HG03378 (cell line): Measurements from ENCODE around the gene AKAP9.
A peak's percentile ranks its signal among the peaks of the same experiment; 100 is the strongest.
"Not testable (repeated sequence)": the region's sequence is repeated elsewhere in the genome, so short reads cannot be mapped to it uniquely, and the experiment has no call there.

Source experiments
- ATAC-seq: cut with Tn5 transposase; IDR thresholded peaks from one replicate; pipeline ENCODE4 v1.9.1; 2021; ENCODE audit warnings: mild to moderate bottlenecking, moderate library complexity; ENCODE audit not compliant: unreplicated experiment

Gene AKAP9

GRCh38 chr7:92057375-92057774, 116.7 kb downstream of the AKAP9 start:
- ATAC-seq, result no peak

GRCh38 chr7:92058040-92058439, 117.4 kb downstream of the AKAP9 start:
- ATAC-seq, result no peak

GRCh38 chr7:92058899-92059298, 118.2 kb downstream of the AKAP9 start:
- ATAC-seq, result no peak

- ATAC-seq, result no peak
Measured at GRCh38 chr7:92061154-92061553, 120.5 kb downstream of the AKAP9 start.

GRCh38 chr7:92064438-92065029, 123.9 kb downstream of the AKAP9 start:
- no peak for ATAC-seq

GRCh38 chr7:92071032-92071431, 130.4 kb downstream of the AKAP9 start:
- no peak for ATAC-seq

GRCh38 chr7:92072121-92072520, 131.5 kb downstream of the AKAP9 start:
- ATAC-seq, result no peak

- no peak for ATAC-seq
Measured at GRCh38 chr7:92072708-92073107, 132.0 kb downstream of the AKAP9 start.

- peak; percentile 97 for ATAC-seq
Measured at GRCh38 chr7:92075455-92076158, 134.9 kb downstream of the AKAP9 start.

GRCh38 chr7:92076509-92076908, 135.8 kb downstream of the AKAP9 start:
- ATAC-seq, result no peak

GRCh38 chr7:92083922-92084321, 143.3 kb downstream of the AKAP9 start:
- ATAC-seq, result not testable (repeated sequence)

- ATAC-seq, result no peak
Measured at GRCh38 chr7:92088266-92088665, 147.6 kb downstream of the AKAP9 start.

- no peak for ATAC-seq
Measured at GRCh38 chr7:92092210-92092609, 151.5 kb downstream of the AKAP9 start.

GRCh38 chr7:92095380-92095779, 154.7 kb downstream of the AKAP9 start:
- no peak for ATAC-seq

- ATAC-seq, result no peak
Measured at GRCh38 chr7:92100534-92100933, 159.9 kb downstream of the AKAP9 start.

- not testable (repeated sequence) for ATAC-seq
Measured at GRCh38 chr7:92102862-92103261, 162.2 kb downstream of the AKAP9 start.

GRCh38 chr7:92108821-92109220, 168.2 kb downstream of the AKAP9 start:
- no peak for ATAC-seq

GRCh38 chr7:92110857-92111256, 170.2 kb downstream of the AKAP9 start:
- no peak for ATAC-seq

GRCh38 chr7:92115821-92116220, 175.2 kb downstream of the AKAP9 start:
- no peak for ATAC-seq

- ATAC-seq, result no peak
Measured at GRCh38 chr7:92116949-92117348, 176.3 kb downstream of the AKAP9 start.

GRCh38 chr7:92119213-92119759, 178.6 kb downstream of the AKAP9 start:
- ATAC-seq, result no peak

- ATAC-seq, result no peak
Measured at GRCh38 chr7:92121681-92122080, 181.0 kb downstream of the AKAP9 start.
